Neutrophil (primary cell): Measurements from ENCODE around the gene WASHC3.

Source experiments
- H3K27ac ChIP-seq: fragments of 200-600 bp; sonication (generic); 2 replicates; pipeline ENCODE4 v1.5.1; 2016; ENCODE audit warnings: mild to moderate bottlenecking, moderate library complexity
- H3K27me3 ChIP-seq: fragments of 200-600 bp; sonication (generic); 2 replicates; pipeline ENCODE4 v1.6.0; 2016; ENCODE audit warnings: mild to moderate bottlenecking
- H3K36me3 ChIP-seq: fragments of 200-600 bp; sonication (generic); 2 replicates; pipeline ENCODE4 v1.5.1; 2017
- H3K4me1 ChIP-seq, 2 experiments: fragments of 200-600 bp in 1 of 2; sonication (generic) in 1 of 2; 1 replicate in 1 of 2; 2 replicates in 1 of 2; pipeline versions ENCODE4 v1.5.1 to v1.6.1; 2013 to 2016; ENCODE audit warnings: low read depth in 1 of 2, low read length in 1 of 2, mild to moderate bottlenecking in 1 of 2, moderate library complexity in 1 of 2; ENCODE audit not compliant: control insufficient read depth in 1 of 2, insufficient read depth in 1 of 2
- H3K4me3 ChIP-seq, 2 experiments: fragments of 200-600 bp in 1 of 2; sonication (generic) in 1 of 2; 1 replicate in 1 of 2; 2 replicates in 1 of 2; pipeline ENCODE4 v1.5.1; 2013 to 2016; ENCODE audit warnings: low read depth in 1 of 2, low read length in 1 of 2, mild to moderate bottlenecking in 1 of 2, moderate library complexity in 1 of 2
- H3K9me3 ChIP-seq: fragments of 200-600 bp; sonication (generic); 2 replicates; pipeline ENCODE4 v1.5.1; 2016
- CTCF ChIP-seq: fragments of 200-600 bp; sonication (generic); IDR thresholded peaks from 2 replicates; pipeline ENCODE4 v1.5.1; 2016; ENCODE audit warnings: antibody characterized with exemption

WASHC3 gene

GRCh38 chr12:101997102-101997501 is 64.7 kb downstream of the WASHC3 start:
- Histone ChIP-seq H3K4me3 (no peak overlapping the region), H3K27me3 (no peaks in the 10 kb centered on the region), H3K27ac (no peak overlapping the region), H3K4me1 (no peaks in the 10 kb centered on the region), H3K9me3 (no peaks in the 10 kb centered on the region), H3K36me3 (no peaks in the 10 kb centered on the region)
- TF ChIP-seq CTCF = no peak

GRCh38 chr12:101995684-101996083 is 66.1 kb downstream of the WASHC3 start:
- Histone ChIP-seq H3K4me3 (no peak overlapping the region), H3K4me1 (no peaks in the 10 kb centered on the region), H3K27me3 (no peaks in the 10 kb centered on the region), H3K9me3 (no peaks in the 10 kb centered on the region), H3K27ac (no peak overlapping the region), H3K36me3 (no peaks in the 10 kb centered on the region)
- no peak for TF ChIP-seq CTCF

- no peak overlapping the region for H3K27ac ChIP-seq
- no peaks in the 10 kb centered on the region for H3K27me3 ChIP-seq
- no peaks in the 10 kb centered on the region for H3K4me1 ChIP-seq
- H3K4me3 ChIP-seq = no peak overlapping the region
- no peaks in the 10 kb centered on the region for H3K36me3 ChIP-seq
- TF ChIP-seq CTCF = no peak
- H3K9me3 ChIP-seq = no peaks in the 10 kb centered on the region
Measured at GRCh38 chr12:101992091-101992490, 69.7 kb downstream of the WASHC3 start.

GRCh38 chr12:101982307-101982706 is 79.5 kb downstream of the WASHC3 start:
- no peak overlapping the region for H3K27ac ChIP-seq
- no peaks in the 10 kb centered on the region for H3K4me1 ChIP-seq
- H3K9me3 ChIP-seq = no peaks in the 10 kb centered on the region
- no peaks in the 10 kb centered on the region for H3K36me3 ChIP-seq
- H3K4me3 ChIP-seq = no peak overlapping the region
- no peak for TF ChIP-seq CTCF
- H3K27me3 ChIP-seq = no peaks in the 10 kb centered on the region

- Histone ChIP-seq H3K36me3 (no peaks in the 10 kb centered on the region), H3K4me1 (no peaks in the 10 kb centered on the region), H3K4me3 (no peak overlapping the region), H3K27ac (no peak overlapping the region), H3K9me3 (no peaks in the 10 kb centered on the region), H3K27me3 (no peaks in the 10 kb centered on the region)
- TF ChIP-seq CTCF = no peak
Measured at GRCh38 chr12:101981868-101982267, 79.9 kb downstream of the WASHC3 start.

GRCh38 chr12:101968770-101969169 is 93.0 kb downstream of the WASHC3 start:
- H3K4me3 ChIP-seq = no peak overlapping the region
- no peak overlapping the region for H3K27ac ChIP-seq
- H3K36me3 ChIP-seq = no peaks in the 10 kb centered on the region
- no peak for TF ChIP-seq CTCF
- no peaks in the 10 kb centered on the region for H3K4me1 ChIP-seq
- no peaks in the 10 kb centered on the region for H3K27me3 ChIP-seq
- no peaks in the 10 kb centered on the region for H3K9me3 ChIP-seq
